H4 (cell line): ENCODE results near the gene GDPD2. TPM values are rescaled to one million over a fixed set of nuclear protein-coding genes. Genes with fewer than 3 reads are reported as not detected.

Experiments
- DNase-seq: peaks from one replicate; pipeline ENCODE4 v3.0.0-alpha.2; 2015; ENCODE audit warnings: low spot score
- total RNA-seq: library from RNA; depleted of rRNA; stranded (reverse); fragments of >200 nt; shearing (Covaris generic); gene quantifications from 2 replicates; pipeline ENCODE4 v1.2.3, GENCODE V29; 2014

Gene GDPD2
- total RNA-seq, 1 experiment from 2014 or later: not detected

DNA sequence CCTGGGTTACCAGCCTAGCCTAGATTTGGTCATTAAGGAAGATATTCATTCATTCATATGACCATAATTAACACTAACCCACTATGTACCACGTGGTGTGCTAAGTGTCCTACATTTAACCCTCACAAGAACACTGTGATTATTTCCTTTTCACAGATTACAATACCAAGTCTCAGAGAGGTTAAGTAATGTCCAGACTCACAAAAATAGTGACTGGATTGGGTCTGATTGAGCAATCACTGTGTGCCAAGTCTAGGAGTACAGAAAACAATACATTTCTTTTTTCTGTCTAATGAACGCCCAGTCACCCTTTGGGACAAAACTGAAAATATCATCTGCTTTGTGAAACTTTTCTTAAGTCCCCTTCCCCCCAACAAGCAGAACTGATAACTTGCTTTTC is 13.9 kb downstream of the GDPD2 start:
- DNase-seq: no peak

DNA sequence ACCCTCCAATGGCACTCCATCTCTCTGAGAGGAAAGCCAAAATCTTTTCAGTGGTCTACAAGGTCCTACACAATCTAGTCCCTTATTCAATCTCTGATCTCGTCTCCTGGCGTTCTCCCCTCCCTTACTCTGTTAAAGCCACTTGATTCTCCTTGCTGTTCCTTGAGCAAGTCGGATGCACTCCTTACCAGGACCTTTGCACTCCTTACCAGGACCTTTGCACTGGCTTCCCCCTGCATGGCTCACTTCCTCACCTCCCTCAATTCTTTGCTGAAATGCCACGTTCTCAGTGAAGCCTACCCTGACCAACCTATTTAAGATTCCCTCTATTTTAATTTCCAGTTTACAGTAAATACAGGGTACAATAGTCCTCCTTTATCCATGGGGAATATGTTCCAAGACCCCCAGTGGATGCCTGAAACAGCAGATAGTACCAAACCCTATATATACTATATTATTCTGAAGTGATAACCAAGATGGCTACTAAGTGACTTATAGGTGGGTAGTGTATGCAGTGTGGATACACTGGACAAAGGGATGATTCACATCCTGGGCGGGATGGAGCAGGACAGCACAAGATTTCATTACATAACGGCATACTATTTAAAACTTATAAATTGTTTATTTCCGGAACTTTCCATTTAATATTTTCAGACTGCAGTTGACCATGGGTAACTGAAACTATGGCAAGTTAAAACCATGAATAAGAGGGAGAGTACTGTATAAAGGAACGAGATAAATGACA is 15.0 kb downstream of the GDPD2 start:
- no peak for DNase-seq

DNA sequence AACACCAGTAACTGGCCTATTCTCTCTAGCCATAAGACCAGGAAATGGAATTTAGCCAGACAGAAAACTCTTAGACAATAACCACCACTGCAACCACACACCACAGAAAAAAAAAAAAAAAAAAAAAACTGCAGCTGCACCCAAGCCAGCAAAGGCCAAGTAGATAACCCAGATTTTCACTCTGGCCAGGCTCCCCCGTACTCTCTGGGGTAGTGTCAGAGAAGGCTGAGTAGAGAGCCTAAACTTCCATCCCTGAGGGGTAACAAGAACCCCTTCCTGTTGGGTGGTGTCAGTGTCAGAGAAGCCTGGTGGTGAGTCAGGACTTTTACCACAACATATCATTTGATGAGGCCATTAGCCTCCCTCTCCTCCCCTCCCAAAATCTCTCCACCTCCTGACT is 15.9 kb downstream of the GDPD2 start:
- DNase-seq: peak; percentile 40

DNA sequence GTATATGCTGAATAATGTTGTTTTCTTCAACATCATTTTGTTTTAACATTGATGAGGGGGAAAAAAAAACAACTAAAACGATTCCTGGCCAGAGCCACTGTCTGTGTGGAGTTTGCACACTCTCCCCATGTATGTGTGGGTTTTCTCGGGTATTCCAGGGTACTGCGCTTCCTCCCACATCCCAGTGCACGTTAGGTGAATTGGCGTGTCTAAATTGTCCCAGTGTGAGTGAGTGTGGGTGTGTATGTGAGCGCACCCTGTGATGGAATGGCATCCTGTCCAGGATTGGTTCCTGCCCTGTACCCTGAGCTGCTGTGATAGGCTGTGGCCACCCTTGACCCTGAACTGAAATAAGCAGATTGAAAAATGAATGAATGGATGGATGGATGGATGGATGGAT is 19.1 kb downstream of the GDPD2 start:
- no peak for DNase-seq

DNA sequence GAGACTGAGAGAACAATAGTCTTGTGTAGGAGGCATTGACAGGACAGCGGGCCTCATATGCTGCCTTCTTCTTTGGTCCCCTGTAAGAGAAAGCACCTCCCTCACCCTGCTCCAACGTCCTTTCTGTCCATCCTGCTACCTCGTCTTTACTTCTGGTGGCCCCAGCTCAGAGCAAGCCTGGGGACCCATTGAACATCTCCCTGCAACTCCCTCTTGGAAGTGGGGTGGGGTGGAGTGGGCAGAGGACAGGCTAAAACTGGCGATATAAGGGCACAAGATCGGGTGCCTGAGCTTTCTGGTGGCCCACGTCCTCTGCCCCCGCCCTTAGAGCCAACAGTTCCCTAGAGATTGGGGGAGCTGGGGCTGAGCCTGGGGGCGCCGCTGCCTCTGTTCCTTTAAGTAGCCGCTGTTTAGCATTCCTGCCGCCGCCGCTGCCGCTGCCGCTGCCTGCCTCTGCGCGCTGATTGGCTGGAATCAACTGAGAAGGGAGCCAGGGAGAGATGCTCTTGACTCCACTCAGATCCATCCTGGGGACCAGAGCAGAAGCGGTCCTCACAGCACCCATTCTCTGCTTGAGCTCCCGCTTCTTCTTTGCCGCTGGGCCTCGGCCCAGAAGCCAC is 21.3 kb downstream of the GDPD2 start, which contains the start of gene DLG3:
TSS of gene DLG3 (plus strand) at position 510 of the 620 bp plus-strand sequence. CDS start 367 bp downstream, outside the sequence.
- no peak for DNase-seq

DNA sequence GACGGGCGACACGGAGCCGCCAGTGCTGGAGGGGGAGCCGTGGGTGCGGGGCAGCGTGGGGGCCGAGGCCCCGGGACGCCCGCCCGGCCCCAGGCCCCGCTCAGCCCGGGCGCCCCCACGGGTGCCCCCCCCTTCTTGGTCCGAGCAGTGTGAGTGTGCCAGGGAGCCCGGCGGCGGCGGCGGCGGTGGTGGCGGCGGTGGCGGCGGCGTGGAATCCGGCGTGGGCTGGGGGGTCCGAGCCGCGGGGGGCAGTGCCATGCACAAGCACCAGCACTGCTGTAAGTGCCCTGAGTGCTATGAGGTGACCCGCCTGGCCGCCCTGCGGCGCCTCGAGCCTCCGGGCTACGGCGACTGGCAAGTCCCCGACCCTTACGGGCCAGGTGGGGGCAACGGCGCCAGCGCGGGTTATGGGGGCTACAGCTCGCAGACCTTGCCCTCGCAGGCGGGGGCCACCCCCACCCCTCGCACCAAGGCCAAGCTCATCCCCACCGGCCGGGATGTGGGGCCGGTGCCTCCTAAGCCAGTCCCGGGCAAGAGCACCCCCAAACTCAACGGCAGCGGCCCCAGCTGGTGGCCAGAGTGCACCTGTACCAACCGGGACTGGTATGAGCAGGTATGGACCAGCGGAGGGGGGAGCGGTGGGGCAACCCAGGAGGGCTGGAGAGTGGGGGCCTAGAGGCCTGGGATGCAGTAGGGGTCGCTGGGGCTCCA is 22.0 kb downstream of the GDPD2 start:
- DNase-seq: no peak

DNA sequence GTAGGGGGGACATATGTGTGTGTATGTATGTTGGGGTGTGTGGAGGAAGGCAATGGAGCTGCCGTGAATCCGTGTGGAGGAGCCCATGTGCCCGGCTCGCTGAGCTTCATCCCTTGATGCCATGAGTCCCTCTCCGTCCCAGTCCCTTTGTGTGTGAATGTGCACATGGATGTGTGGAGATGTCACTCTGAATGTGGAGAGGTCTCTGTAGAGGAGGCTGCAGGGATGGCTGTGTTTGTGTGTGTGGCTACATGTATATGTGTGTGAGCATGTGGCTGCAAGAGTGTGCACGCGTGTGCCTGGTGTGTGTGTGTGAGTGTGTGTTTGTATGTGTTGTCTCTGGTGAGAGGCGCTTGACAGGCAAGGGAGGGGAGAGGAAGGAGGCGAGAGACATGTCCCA is 22.8 kb downstream of the GDPD2 start:
- no peak for DNase-seq

DNA sequence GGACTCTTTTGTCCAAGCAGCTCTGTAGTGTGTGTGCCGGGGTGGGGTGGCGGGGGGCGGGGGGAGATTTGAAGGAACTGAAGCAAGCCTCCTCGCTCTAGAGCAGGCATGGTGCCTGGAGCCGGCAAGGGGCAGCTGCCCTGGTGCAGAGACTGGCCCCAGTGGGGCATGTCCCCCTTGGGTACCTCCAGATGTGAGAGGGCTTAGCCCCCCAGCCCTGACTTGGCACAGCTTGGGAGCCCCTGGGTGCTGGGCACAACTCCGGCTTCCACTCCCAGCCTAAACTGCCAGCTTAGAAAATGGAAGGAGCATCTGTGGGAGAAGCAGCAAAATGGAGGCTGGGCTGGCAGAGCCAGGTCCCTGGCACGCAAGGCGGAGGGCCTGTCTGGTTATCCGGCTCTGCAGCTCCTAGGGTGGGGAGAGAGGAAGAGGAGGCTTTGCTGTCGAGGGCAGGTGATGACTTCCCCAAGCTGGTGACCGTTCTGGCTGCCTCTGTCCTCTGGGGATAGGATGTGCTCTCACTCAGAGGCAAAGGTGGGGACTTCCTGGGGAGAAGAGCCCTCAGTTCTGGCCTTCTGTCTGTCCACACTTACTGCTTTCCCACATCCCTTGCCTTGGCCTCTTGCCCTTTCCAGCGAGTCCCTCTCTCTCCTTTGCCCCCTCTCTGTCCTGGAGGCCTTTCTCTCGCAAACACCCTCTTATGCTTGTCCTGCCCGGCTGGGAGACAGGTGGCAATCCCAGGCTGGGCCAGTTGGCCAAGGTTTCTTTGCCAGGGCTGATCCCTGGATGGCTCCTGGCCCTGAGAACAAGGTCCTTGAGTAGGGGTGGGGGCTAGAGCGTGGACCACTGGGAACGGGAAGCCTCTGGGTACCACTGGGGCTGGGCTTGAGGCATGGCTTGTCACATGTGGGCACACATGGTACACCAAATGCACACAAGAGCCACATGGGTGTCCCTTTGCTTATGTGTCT is 23.6 kb downstream of the GDPD2 start:
- no peak for DNase-seq

DNA sequence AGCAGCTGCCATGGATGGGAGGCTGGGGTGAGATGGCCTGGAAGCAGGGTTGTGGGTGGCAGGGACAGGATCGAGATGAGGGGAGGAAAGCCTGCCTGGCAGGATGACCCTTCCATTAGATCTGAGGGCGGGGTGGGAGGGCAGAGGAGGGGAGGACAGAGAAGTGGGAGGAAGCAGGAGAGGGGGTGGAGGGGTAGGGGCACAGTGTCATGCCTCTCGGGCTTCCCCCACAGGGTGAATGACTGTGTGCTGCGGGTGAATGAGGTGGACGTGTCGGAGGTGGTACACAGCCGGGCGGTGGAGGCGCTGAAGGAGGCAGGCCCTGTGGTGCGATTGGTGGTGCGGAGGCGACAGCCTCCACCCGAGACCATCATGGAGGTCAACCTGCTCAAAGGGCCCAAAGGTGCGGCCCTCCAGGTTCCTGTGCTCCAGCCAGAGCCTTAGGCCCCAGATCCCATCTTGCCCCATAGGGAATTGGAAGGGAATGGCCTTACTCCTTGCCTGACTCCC is 26.4 kb downstream of the GDPD2 start:
- no peak for DNase-seq

DNA sequence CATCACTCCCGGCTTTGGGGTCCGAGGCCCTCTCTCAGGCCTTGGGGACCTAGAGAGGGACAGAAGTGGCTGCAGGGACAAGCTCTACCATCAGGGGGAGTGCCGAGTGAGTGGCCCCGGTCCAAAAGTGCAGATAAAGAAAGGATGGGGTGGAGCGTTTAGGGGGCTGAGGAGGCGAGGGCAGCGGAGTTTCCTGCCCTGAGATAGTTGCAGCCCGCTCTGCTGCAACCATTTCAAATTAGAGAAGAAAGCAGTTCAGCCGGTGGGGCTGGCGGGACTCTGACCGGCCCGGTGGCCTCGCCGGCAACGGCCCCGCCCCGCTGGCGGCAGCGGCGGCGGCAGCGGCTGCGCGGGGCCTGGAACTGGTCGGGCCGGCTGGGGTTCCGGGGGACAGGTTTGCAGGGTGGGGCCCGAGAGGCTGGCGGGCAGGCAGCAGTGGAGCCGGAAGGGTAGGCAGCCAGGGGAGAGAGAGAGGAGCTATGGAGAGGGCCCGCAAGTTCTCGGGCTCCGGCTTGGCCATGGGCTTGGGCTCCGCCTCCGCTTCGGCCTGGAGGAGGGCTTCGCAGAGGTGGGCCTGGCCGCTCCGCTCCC is 29.1 kb downstream of the GDPD2 start:
- peak; percentile 30 for DNase-seq

DNA sequence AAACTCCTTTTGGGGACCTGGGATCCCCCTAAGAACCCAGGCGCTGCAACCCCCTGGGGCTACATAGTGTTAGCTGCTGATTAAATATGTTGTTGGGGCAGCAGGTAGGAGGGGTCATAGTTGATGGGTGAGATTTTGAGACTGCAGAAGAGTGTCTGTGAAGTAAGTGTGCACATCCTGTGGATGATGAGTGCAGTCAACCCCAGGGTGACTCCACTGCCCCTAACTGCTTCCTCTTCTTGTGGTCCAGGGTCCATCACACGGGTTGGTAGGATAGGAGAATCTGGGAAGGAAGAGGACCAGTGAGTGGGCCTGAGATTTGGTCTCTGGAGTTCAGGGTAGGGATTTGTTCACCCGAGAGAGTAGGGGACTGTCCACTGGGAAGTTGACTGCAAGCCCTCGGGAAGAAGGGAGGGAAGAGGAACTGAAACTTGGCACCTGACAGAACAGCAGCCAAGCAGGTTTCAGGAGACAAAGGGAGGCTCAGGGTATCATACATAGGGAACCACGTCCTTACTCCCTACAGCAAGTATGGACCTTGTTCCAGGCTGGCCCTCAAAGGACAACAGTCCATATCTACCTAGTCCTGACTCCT is 30.0 kb downstream of the GDPD2 start:
- DNase-seq: no peak

DNA sequence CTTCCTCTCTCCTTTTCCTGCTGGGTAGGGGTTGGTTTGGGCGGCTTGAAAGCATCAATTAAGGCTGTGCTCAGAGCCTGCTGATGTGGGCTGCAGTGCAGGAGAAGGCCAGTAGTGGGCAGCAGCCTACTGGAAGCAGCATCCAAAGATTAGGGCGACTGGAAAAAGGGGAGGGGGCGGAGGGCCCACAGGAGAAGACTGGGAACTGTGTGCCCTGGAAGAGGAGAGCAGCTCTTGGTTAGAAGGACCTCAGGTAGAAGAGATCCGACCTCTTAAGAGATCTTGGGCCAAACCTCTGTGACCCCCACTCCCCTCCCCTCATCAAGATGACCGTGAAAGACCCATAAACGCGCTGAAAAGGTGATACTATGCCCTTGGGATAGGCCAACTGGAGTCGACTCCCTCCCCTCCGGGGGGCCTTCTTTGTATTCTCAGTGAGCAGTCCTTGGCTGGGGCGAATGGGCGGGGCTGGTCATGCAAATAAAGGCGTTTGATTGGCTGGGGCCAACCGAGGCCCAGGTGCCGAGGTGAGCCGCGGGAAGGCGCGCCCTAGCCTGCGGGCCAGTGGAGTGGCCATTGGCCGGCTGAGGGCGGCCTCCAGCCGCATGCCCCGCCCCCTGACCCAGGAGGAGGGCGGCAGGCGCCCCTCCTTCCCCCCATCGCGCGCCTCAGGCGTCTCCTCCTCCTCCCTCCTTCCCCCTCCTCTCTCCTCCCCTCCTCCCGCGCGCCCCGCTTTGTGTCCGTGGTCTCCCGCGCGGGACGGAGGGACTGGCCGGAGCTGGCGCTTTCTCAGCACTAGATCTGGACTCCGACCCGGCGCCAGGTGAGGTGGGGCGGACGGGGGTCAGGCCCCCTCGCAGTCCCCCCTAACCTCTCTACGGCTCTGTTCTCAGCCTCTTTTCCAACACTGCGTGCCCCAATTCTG is 31.6 kb downstream of the GDPD2 start:
- peak; percentile 19 for DNase-seq

DNA sequence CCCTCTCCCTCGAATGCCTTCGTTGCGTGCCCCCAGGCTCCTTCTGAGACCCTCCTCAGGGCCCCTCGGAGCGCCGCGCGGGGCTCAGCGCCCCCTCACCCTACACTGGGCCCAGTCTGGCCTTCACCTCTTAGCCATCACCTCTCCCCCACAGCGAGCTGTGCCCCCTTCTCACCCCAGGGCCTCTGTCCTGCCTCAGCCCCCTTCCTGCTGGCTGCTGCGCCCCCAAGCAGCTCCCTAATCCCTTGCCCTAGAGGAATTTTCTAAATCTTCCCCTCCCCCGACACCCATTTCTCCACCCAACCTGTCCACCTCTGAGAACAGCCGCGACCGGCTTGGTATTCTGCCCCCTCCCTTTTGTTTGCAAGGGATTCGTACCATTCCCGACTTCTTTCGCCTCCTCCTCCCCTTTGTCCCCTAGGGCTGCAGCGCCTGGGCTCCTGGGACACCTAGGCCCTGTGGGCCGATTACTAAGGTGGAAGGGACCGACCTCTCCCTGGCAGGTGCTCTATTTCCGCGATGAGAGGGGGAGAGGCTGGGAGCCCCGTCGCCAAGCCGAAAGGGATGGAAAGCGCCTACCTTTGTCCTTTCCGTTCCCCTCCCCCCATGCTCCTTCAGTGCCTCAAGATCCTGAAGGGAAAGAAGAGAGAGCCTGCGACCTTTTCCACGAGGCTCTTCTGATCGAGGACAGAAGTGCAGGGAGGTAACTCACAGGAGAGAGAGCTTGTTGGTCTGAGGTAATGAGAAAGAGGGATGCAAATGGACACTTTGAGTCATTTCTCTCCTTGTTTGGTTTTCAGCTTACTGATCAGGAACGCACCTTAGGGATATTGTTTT is 32.5 kb downstream of the GDPD2 start:
- no peak for DNase-seq

DNA sequence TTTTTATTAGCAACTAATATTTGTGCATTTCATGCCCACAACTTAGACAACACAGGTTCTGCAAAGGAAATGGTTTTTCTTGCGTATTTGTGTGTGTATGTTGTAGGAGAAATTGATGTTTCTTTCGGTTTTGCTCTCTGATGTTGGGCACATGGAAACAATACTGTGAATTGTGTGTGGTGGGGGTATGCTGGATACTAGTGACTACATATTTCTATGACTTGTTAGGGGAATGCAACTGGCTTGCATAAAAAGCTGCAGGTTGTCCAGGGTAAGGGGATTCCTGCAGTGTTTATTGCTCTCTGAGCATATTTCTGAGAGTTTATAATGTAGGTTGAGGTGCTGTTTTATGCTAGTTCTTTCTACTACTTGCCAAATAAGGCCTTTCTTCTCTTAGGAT is 33.1 kb downstream of the GDPD2 start:
- DNase-seq: no peak

DNA sequence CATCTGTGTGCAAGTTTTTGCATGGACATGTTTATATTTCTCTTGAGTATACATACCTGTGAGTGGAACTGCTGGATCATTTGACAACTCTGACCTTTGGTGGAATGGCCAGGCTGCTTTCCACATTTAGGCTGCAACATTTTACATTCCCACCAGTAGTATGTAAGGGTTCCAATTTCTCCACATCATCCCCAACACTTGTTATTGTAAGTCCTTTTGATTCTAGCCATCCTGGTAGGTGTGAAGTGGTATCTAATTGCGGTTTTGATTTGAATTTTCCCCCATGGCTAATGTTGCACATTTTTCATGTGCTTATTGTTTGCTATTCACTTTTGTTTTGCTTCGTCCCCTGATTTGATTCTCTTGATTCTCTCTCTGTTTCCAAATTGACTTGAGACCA is 37.9 kb downstream of the GDPD2 start:
- no peak for DNase-seq

DNA sequence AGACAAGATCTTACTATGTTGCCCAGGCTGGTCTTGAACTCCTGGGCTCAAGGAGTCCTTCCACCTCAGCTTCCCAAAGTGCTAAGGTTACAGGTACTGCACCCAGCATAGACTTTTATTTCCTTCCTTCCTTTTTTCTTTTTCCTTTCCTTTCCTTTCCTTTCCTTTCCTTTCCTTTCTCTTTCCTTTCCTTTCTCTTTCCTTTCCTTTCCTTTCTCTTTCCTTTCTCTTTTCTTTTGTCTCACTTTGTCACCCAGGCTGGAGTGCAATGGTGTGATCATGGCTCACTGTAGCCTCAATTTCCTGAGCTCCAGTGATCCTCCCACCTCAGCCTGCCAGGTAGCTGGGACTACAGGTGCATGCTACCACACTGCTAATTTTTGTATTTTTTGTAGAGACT is 40.9 kb downstream of the GDPD2 start:
- DNase-seq: no peak

DNA sequence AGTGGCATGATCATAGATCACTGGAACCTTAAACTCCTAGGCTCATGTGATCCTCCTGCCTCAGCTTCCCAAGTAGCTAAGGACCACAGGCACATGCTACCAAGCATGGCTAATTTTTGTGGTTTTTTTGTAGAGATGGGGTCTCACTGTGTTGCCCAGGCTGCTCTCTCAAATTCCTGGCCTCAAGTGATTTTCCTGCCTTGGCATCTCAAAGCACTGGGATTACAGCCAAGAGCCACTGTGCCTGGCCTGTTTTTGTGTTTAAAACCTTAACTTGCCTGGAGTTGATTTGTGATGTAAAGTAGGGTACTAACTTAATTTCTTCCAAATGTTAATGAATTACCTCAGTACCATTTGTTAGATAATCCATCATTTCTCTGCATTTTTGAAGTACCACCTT is 43.9 kb downstream of the GDPD2 start:
- no peak for DNase-seq

DNA sequence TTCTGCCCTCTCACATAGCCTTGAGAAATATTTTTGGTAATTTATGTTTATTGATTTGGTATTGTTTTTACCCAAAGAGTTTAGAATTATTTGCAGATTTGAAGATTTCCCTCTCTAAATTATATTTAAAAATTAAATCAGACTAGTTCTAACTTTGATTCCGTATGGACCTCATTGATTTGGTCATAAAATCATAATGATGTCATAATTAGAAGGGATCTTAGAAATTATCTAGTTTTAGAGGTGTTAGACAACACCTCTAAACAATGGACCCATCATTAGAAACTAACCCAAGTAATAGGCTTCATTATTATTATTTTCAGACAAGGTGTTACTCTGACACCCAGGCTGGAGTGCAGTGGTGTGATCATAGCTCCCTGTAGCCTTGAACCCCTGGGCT is 45.6 kb downstream of the GDPD2 start:
- no peak for DNase-seq

DNA sequence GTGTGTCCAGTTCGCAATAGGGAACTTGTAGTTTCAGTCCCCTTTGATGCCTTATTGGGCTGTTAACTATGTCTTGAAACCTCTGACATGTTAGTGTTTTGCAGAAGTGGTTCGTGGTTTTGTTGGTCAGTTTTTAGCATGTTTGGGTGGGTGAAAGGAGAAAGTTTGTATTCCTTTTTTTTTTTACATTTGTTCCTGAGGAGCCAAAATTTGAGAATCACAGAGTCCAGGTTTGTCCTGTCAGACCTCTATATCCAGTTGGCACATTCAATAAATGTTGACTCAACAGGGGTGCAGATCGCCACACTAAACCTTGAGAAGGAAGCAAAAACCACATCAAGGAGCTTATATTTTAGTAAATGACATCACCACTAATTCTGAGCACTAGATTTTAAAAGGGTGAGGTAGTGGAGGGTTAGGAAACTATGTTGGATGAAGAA is 47.8 kb downstream of the GDPD2 start:
- peak; percentile 41 for DNase-seq
